Embryonic facial prominence (tissue), 1 donor: ENCODE results near the gene KCTD3.

Experiments used
- DNase-seq: peaks from one replicate; pipeline ENCODE4 v3.0.0-alpha.2; 2016; ENCODE audit errors: extremely low spot score

The KCTD3 gene

DNA sequence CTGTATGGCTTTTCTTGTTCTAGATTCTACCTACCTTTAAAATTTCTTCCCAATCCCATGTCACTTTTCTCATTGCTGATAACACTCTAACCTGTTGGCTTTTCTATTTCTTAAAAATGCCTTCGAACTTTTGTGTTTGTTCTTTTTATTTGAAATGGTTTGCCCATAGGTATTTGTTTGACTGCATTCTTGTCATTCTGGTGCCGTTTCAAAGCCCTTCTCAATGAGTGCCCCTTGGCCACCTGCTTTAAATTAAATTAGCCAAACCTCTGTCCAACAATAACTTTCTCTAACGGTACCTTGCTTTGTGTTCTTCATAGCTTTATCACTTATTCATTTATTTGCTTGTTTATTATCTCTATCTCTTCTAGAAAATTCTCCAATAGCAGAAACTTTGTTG is 38.9 kb downstream of the KCTD3 start:
- DNase-seq, result no peak

DNA sequence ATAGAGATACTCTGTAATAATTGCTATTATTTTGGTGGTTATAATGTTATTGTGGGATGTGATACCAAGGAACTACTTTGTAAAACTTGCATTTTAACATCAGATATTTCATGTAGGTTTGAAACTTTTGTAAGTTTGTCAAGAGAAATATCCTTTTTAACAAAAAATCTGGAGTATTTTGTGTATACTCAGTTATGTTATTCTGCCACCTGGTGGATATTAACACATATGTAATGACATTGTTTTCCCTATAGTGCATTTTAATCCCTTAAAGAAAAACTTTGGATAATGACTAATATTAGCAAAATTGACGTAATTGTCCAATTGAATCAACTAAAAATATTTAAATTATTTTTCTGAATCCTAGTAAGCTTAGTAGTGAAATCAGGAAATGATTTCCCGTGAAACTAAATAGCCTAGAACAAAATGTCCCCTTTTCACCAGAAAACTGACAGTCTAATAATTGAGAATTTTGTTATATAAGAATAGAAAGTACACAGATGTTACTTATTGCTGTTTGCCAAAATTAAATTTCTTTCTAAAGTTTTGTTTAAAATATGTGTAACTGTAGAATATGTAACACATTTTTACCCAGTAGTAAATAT is 39.6 kb downstream of the KCTD3 start:
- no peak for DNase-seq

DNA sequence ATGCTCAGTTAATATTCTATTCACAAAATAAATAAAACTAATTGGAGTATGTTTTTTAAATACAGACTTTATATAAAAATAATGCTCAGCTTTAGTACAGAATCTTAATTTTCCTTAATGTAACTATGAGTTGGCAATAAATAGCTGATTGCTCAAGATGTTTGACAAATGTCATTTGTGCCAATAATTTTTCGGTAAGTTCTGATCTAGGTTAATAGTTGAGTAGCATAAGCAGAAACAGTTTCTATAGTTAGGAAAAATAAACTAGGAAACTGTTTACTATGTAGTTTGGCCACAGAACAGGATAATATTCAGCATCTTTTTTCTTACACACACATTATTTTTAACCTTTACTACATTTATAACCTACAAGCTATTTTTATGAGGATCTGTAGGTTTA is 40.3 kb downstream of the KCTD3 start:
- DNase-seq, result no peak

DNA sequence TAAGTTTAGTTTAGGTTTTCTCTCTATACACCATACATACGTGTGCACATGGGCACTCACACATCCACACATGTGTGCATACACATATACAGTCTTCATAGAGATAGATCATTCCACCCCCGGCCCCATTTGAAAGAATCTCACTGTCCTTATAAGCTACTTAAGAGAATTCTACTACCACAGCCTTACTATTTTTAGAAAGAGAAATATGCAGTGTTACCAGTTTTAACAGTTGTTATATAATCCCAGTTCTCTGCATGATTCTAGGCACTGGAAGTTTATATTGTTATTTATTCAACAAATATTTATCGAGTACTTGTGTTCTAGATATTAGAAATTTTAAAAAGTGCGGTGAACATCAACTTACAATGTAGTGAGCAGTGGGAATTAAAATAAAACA is 41.5 kb downstream of the KCTD3 start:
- DNase-seq, result no peak

DNA sequence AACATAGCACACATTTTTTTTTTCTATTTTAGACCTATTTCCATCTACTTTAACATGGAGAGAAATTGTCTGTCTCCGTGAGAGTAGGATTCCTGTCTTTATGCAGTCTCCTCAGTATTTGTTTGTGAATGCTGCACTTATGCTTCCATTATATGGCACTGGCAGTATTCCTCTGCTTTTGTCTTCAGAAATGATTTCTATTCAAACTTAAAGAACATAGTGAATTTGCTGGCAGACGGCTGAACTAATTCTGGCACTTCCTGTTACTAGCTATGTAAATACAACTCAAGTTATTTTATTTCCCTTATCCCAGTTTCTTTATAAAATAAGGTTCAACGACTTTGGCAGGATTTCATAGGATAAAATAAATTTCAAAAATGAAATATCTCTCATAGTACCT is 45.3 kb downstream of the KCTD3 start:
- no peak for DNase-seq

DNA sequence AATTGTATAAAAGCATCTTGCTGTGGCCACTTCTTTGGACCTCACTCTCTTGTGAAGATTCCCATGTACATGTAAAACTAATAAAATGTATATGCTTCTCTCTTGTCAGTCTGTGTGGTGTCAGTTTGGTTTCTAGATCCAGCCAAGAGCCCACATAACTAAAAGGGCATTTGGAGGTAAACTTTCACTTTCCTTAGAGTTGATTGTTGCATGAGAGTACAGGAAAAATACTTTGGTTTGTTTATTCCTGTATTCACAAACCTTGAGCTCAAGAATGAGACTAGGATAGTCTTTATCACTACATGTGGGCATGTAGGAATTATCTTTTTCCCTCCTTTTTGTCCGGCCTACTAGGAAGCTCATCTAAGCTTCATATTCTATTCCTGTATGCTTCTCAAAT is 50.9 kb downstream of the KCTD3 start:
- DNase-seq, result no peak

DNA sequence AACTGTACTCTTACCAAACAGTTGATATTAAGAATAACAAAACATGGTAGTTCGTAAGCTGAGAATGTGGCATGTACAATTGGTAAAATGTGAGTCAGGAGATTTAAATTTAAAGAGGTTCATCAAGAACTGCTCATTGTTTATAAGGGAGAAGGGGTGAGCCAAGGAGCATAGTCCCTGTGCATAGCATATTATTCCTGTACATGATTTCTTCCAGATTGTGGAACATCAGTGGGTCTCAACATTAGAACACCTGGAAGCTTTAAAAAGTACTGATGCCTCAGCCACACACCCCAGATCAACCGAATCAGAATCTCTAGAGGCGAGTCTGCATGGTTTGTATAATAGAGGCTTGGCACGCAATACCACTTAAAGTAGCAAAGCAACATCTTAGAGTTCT is 56.1 kb downstream of the KCTD3 start:
- DNase-seq, result no peak

DNA sequence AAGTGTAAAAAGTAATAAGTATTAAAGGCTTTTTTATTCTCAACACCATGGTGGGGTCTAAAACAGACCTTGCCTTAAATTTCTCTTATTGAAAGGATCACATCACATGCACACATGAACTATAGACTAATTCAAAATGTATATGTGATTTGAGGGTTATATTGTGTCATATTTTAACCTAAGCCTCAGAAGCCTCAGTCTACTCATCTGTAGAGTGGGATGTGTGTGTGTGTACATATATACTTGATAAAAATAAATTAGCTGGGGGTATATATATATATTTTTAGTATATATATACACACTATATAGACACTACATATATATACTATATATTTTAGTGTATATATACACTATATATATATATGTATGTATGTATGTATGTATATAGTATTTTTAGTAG is 58.8 kb downstream of the KCTD3 start:
- no peak for DNase-seq

DNA sequence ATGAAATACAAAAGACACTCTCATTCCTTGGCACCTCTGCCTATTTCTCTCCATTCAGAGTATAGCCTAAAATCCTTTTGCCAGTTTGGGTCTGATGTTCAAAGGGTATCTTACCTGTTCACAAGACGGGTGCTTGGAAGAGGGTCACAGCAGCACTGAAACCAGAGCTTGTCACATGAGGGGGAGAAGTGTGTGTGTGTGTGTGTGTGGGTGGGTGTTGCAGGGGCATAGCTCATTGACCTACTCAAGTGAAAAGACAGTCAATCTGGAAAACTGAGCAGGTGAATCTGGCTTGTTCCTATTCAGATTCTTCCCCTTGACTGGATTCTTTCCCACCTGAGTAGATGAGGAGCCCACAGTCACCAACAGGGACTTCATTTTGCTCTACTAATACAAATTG is 63.9 kb downstream of the KCTD3 start:
- DNase-seq, result no peak

DNA sequence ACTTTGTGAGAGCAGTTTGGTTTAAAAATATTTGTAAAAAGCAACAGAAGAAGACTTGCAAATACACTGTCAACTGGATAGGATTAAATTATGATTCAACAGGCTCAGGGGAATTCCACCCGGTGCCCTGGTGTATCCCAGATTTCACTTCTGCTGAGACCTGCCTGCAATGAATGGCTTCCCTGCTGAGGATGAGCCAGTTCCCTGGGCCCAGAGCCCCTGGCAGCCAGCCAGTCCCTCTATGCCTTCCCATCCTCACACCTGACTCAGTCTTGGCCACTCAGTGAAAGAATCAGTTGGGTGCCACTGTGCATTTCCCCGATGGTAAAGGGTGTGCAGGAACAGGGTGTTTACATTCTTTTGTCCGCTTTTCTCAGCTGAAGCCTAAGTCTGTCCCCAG is 64.4 kb downstream of the KCTD3 start:
- no peak for DNase-seq

DNA sequence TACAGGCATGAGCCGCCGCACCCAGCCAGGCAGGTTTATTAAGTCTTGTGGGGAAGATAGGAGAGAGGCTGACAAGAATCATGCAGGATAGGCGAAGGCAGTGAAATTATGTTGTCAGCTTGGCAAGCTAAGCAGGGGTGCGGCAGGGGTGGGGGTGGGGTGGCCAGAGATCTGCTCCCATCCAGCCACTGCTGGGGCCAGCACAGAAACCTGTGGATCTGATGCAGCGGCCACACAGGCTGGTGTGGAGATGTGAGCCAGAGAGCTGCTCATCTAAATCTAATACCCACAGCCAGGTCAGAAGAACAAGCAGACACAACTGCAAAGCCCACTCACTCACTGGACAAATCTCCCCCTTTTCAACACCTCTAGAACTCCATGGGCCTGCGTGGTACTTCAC is 68.7 kb downstream of the KCTD3 start:
- no peak for DNase-seq

DNA sequence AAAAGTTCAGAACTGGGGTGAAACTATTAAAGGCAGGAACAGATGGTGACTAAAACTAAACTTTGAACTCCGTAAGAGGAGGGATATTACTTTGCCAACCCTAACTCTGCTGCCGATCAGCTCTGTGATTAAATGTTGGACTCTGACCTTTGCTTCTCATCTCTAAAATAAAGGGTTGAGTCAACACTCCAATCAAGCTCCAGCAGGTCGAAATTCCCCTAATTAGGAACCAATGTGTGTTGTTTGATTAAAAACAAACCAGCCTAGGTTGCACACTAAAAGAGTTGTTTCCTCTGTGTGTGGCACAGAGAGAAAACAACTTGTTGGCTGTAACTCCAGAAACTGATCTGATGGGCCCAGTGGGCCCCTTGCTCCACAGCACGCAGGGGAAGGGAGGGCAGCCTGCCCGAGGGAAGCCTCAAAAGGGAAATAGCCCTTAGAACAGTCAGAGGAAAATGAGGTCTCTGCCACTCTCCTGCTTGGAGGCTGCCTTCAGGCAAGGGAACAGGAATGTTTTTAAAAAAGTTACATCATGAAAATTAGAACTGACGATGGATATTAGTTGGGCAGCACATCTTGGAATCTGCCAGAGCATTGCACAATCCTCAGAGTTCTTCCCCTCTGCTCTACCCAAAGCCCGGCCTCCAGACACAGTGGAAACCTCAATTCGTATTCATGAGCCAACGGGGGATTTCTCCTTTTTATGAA is 69.3 kb downstream of the KCTD3 start:
- DNase-seq, result no peak

DNA sequence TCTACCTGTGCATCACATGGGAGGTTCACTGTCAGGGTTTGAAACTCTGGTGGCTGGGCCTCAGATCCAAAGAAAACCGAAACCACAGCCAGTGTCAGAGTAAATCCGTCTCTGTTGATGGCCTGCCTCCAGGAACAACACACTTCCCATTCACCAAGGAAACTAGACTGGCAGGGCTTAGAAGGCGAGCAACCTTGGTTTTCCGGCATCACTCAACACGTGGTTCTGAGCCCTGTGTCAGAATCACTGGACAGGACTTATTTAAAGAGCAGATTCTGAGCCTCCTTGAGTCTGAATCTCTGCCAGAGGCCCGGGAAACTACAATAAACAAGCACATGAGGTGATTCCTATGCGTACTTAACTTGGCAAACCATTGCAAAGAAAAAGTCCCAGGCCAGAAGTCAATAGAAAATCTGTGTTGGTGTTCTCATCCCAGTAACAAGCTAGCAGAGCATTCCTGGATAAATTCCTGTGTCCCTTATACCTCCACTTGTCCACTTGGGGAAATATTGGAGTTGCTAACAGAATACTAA is 70.0 kb downstream of the KCTD3 start:
- no peak for DNase-seq

DNA sequence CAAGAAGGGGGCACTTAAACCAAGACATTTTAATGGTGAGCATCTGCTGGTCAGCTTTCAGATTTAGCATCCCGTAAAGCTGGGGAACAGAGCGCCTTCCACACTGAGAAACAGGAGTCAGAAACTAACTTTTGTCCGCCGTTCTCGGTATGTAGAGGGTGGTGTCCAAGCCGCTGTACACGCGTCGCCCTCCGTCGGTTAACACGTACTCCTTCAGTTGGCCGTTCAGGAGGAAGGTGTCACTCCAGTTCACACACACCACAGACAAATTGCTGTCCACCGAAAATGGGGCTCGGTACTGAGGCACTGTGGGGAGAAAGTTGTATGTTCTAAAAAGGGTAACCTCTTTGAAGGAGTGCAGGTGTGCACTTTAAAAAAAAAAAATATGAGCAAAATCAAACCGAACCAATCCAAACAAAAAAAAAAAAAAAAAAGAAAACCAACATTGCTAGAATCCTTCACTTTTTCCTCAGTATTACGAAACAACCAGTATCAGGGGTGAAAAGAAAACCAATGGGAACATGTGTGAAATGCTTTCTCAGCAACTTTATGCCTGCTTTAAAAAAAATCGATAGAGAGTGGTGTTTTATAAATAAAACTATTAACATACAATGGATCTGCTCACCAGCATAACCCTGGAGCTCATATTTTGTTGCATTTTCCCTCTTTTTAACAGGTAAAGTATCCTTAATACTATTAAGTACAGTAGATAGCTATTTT is 73.5 kb downstream of the KCTD3 start:
- no peak for DNase-seq

DNA sequence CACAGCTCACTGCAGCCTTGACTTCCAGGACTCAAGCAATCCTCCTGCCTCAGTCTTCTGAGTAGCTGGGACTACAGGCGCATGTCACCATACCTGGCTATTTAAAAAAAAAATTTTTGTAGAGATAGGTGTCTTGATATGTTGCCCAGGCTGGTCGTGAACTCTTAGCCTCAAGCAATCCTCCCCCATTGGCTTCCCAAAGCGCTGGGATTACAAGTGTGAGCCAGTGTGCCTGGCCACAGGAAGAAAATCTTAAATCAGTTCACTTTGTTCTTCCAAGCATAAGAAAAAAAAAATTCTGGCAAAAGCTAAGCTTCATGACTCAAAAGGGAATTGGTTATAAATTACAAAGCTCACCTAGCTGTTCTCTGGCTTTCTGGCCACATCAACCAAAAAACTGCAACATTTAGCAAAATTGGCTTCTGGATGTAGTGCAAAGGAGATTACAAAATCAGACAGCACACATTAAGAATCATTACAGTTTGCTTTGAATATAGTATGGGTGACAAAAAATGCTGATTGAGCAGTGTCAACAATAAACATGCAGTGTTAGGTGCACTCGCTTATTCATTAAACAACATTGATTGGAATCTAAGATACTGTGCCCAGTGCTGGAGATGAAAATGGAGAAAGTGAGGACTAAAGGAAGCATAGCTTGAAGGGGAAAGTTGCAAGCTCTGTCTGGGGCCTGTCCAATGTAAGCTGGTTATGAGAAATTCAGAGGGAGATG is 76.7 kb downstream of the KCTD3 start:
- DNase-seq, result no peak

DNA sequence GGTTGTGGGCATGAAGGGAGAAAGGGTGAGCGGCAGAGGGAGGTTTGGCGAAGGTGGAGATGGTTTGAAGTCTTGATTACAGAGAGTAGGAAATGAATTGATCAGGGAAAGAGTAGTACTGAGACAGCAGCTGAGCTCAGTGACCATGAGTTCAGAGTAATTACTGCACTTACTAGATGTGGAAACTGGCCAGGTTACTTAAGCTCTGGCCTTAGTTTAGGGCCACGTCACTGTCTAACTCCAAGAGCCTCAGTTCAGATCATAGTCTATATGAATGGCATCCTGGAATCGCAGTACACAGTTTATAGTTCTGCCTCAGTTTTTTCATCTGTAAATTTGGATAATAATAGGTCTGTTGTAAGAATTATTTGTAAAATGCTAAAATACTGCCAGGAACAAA is 78.1 kb downstream of the KCTD3 start:
- no peak for DNase-seq

DNA sequence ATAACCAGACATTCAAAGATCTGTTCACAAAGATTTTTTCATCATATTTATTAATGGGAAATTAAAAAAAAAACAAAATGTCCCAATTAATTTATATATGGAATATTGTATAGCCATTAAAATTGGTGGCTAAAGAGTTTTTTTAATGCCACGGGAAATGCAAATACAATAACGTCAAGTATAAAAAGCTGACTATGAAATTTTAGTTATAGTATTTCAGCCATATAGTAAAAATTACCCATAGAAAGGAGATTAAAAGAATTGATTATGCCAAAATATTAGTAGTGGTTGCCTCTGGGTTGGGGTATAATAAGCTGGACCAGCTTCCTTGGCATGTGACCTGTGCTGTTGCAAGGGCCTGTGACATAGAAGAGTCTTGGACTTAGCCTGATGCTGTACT is 78.8 kb downstream of the KCTD3 start:
- DNase-seq, result no peak

DNA sequence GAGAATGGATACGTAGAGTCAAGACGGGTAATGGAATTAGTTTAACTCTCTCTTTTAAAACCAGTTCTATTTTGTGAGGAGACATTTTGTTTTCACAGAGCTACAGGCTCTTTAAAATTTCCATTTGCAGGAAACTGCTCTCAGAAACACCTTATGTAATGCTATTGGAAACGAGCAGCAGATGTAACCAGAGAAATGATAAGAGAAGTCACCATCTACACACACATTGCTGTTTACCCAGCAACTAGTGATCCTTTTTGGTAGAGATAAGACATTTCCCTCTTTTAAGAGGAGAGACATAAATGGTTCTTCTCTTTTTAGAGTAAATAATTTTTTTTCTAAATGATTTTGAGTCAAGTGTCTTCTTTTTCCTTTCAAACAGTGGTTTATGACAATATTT is 80.6 kb downstream of the KCTD3 start:
- no peak for DNase-seq

DNA sequence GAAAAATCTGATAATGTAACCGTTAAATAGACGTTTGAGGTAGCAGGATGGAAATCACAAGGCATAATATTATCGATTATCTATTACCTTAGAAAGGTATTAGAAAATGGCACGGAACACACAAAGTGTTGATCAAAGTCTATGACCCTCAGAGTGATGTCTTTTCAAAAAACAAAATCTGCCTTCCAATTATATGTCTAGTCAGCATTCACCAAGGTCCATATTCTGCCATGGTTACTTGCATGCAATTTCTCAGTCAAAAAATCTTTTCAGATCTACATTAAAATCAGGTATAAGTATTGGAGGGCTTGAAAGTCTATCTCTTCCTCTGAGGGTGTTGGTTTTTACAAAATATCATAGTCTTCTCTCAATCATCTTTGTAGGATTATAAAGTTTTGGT is 81.9 kb downstream of the KCTD3 start:
- no peak for DNase-seq

DNA sequence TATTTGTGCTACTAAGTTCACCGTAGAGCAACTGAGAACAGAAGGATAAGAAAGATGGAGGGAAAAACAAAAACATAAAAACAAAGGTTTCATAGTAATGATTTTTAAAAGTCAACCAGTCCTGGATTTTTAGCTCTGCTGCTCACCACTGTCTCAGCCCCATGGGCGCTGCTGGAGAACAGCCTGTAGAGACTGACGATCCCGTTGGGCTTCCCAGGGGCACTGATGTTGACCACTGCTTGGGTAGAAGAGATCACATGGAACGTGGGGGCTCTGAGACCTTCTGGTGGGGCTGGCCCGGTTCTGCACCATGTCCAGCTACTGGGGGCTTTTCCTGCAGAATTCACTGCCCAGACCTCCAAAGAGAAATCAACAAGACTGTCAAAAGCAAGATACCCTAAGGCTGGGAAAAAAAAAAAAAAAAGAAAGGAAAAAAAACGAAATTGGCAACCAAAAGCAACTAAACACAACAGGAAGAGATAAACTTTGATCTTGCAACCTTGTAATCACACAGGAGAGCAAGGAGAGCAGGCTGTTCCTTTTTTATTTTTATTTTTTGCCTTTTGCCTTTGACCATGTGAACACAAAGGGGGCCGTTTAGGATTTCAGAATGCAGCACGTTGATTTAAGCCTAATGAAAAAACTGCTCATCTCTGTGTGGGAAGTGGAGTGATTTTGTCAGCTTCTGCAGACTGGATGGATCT is 83.5 kb downstream of the KCTD3 start:
- DNase-seq, result no peak

DNA sequence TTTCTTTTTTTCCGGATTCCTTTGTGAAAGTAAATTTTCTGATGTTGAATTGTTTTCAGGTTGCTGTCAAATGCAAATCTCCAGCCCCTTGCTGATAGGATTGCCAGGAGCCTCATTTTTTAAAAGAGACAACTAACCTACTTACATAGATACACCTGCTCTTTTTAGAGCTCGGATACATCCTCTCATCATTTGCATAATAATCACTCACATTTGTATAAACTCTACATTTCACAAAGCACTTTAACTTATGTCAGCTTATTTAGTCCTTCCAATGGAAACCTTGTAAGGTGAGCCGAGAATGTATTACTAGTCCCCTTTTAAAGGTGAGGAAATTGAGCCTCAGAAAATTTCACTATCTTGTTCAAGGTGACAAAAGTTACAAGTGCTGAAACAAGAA is 84.8 kb downstream of the KCTD3 start:
- no peak for DNase-seq

DNA sequence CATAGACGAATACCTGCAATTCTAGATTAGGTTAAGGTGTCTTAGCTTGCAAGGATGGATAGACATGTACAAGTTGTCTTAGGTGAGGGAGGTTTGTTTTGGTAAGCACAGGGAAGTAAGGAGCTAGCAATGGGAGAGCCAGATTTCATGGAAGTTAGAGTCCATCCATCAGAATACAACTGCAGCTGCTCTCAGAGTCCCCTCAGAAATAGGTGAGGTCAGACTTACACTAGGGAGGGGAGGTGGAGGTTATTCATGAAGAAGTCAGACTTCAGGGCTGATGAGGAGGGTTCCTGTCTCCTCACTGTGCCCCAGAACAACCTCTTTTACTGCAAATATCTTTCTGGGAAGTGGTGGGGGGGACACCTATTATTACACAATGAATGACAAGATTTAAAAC is 85.3 kb downstream of the KCTD3 start:
- no peak for DNase-seq
